ENCODE results near the gene TASP1. TPM values are rescaled to one million over a fixed set of nuclear protein-coding genes. Genes with fewer than 3 reads are reported as not detected.

Gene TASP1
- total and polyA plus RNA-seq, 4 experiments from 2014 or later = 15.1 to 18.2 (median 16.1) TPM

DNA sequence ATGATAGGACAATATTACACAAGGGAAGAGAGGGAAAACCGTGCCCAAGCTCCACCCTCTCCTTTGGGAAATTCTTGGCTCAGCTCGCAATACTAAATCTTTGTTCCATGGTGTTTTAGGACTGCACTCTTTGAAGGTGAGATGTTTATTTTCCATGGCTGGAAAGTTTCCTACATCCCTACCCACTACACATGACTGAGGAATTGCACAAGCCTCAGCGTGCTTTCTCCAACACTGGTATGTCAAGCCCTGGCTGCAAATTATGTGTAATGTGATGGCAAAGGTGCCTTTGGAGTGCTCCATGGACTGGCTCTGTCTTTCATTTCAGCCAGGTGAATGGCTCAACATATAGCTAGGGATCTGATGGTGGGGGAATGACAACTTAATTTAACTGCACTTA, 283.3 kb downstream of the TASP1 start:
- intact Hi-C loops (cut with micrococcal nuclease) = no loop called here

DNA sequence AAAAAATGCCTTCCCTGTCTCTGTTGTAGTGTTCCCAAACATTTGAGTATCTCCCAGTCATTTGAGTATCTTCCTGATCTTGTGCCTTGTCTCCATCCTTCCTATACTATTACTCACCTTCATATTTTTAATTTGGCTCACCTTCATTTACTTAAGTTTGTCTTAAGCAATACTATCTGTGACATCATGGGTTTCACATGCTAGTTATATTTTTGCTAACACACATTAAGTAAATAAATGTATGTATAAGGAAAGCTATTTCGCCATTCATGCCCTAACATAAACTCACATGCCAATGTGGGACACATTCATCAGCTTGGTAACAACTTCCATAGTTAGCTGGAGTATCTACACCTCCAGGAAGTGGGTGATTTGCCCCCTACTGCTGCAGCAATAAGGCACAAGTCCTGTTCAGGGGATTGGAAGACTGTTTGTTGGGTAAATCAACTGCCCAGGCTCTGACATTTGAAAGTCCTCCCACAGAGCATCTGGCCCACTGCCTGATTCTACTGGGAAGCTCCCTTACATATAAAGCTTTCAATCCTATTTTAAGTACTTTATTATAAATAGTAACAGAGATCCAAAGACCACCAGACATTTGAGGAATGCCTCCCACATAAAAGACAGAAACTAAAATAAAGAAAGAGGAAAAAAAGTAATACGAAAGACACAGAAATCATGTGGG, 285.3 kb downstream of the TASP1 start:
- ChIA-PET POLR2A (ENCODE audit: partially characterized antibody) (no interaction called here), CTCF (ENCODE audit: partially characterized antibody) (no interaction called here)
- Histone ChIP-seq H3K27ac (ENCODE audit: low read depth, low read length) (no peak overlapping the region), H3K27me3 (ENCODE audit: insufficient read depth, low read length) (no peaks in the 10 kb centered on the region), H3K36me3 (ENCODE audit: insufficient read depth, low read length) (no peaks in the 10 kb centered on the region), H3K4me1 (ENCODE audit: insufficient read depth, low read length) (no peaks in the 10 kb centered on the region), H3K4me3 (ENCODE audit: low read length in 2 of 2) (no peak overlapping the region), H3K9me3 (ENCODE audit: control insufficient read depth in 1 of 2, low read length in 2 of 2) (no peaks in the 10 kb centered on the region)
- no peak for DNase-seq
- no peaks in the 10 kb centered on the region for H3K27me3 Mint-ChIP-seq
- H3K4me1 Mint-ChIP-seq = no peaks in the 10 kb centered on the region
- intact Hi-C loops (cut with micrococcal nuclease) = no loop called here
- no peak overlapping the region for H3K4me3 Mint-ChIP-seq
- H3K36me3 Mint-ChIP-seq = no peaks in the 10 kb centered on the region
- no peak overlapping the region for H3K27ac Mint-ChIP-seq
- H3K9me3 Mint-ChIP-seq = peaks cover 0 to 4% (median 0%) of the 10 kb centered on the region in 8 donors

More for the DNA sequence above, 283.3 kb downstream of the TASP1 start:
- no peaks in the 10 kb centered on the region for H3K9me3 ChIP-seq (ENCODE audit: control insufficient read depth in 1 of 2, low read length in 2 of 2)
- ChIA-PET CTCF (ENCODE audit: partially characterized antibody) (no interaction called here), POLR2A (ENCODE audit: partially characterized antibody) (no interaction called here)
- no peak overlapping the region for H3K4me3 ChIP-seq (ENCODE audit: low read length in 2 of 2)
- Mint-ChIP-seq H3K4me3 (no peak overlapping the region), H3K9me3 (peaks cover 0 to 4% (median 0%) of the 10 kb centered on the region in 8 donors), H3K36me3 (no peaks in the 10 kb centered on the region), H3K27ac (no peak overlapping the region), H3K27me3 (no peaks in the 10 kb centered on the region), H3K4me1 (no peaks in the 10 kb centered on the region)
- no peaks in the 10 kb centered on the region for H3K36me3 ChIP-seq (ENCODE audit: insufficient read depth, low read length)
- no peak for DNase-seq
- no peak overlapping the region for H3K27ac ChIP-seq (ENCODE audit: low read depth, low read length)
- H3K4me1 ChIP-seq (ENCODE audit: insufficient read depth, low read length) = no peaks in the 10 kb centered on the region
- H3K27me3 ChIP-seq (ENCODE audit: insufficient read depth, low read length) = no peaks in the 10 kb centered on the region

DNA sequence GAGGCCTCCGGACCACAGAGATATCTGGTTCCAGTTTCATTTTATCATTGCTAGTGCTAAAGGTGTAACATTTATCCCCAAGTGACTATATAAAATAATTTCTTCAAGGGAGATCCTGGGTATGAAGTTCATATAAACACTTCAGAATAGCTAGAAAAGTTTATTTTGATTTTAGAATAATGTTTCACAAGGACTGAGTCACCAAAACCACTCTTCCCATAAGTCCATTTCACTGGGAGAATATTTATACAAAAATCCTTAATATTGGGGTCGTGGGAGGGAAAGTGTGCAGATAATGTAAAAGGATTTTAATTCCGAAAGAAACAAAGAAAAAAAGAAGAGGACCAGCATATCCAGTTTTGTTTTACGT, 289.5 kb downstream of the TASP1 start:
- Histone ChIP-seq H3K27ac (ENCODE audit: low read depth, low read length) (no peak overlapping the region), H3K27me3 (ENCODE audit: insufficient read depth, low read length) (no peaks in the 10 kb centered on the region), H3K4me3 (ENCODE audit: low read length in 2 of 2) (no peak overlapping the region), H3K4me1 (ENCODE audit: insufficient read depth, low read length) (no peaks in the 10 kb centered on the region), H3K36me3 (ENCODE audit: insufficient read depth, low read length) (no peaks in the 10 kb centered on the region), H3K9me3 (ENCODE audit: control insufficient read depth in 1 of 2, low read length in 2 of 2) (no peaks in the 10 kb centered on the region)
- CTCF ChIA-PET (ENCODE audit: partially characterized antibody) = no interaction called here
- H3K27ac Mint-ChIP-seq = no peak overlapping the region
- H3K36me3 Mint-ChIP-seq = no peaks in the 10 kb centered on the region
- H3K27me3 Mint-ChIP-seq = peaks cover 1 to 2% of the 10 kb centered on the region in 2 donors
- H3K9me3 Mint-ChIP-seq = no peaks in the 10 kb centered on the region
- no peaks in the 10 kb centered on the region for H3K4me1 Mint-ChIP-seq
- intact Hi-C loops (cut with micrococcal nuclease) = no loop called here
- POLR2A ChIA-PET (ENCODE audit: partially characterized antibody) = no interaction called here
- no peak for DNase-seq
- H3K4me3 Mint-ChIP-seq = no peak overlapping the region

DNA sequence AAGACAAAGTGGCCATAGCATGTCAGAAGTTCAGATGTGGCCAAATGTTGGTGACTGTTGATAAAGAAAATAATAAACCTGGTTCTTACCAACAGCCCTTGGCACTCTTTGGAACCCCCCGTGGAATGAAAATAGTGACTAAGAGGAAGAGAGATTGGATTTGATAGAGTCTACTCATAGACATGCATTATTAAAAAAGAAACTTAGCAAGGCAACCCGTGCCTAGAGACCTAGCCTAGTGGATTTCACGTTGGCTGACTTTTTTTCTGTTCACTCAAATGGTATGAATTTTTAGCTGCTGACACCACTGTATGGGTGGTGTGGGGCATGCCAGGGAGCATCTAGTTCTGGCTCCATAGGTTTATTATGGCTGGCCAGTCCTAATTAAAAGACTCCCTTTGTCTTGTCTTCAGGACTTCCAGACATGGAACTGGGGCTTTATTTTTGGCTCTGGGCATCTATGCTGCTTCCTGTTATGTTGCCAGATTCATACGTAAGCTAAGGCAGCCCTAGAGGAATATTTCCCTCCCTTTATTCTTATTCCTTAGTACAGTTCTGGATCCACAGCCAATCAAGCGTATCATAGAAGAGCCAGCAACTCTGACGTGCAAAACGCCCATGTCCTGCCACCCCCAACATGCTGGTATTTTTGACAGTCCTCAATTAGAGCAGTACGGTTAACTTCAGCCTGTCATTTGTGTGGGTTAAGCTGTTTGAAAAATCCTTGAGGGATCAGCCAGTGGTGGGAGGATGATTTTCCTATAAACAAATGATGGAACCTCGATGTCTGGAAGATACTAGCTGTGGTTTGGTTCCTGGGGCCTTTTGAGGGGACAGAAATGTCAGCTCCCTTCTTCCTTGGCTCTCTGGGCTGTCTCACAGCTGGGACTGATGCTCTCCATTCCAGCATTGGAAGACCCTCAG, 290.2 kb downstream of the TASP1 start:
- Histone ChIP-seq H3K27ac (ENCODE audit: low read depth, low read length) (no peak overlapping the region), H3K4me3 (ENCODE audit: low read length in 2 of 2) (no peak overlapping the region), H3K4me1 (ENCODE audit: insufficient read depth, low read length) (no peaks in the 10 kb centered on the region), H3K9me3 (ENCODE audit: control insufficient read depth in 1 of 2, low read length in 2 of 2) (no peaks in the 10 kb centered on the region), H3K36me3 (ENCODE audit: insufficient read depth, low read length) (no peaks in the 10 kb centered on the region), H3K27me3 (ENCODE audit: insufficient read depth, low read length) (no peaks in the 10 kb centered on the region)
- CTCF ChIA-PET (ENCODE audit: partially characterized antibody) = no interaction called here
- Mint-ChIP-seq H3K4me3 (no peak overlapping the region), H3K27ac (no peak overlapping the region), H3K36me3 (no peaks in the 10 kb centered on the region), H3K4me1 (no peaks in the 10 kb centered on the region), H3K9me3 (peaks cover 0 to 2% (median 0%) of the 10 kb centered on the region in 8 donors), H3K27me3 (peaks cover 1 to 2% of the 10 kb centered on the region in 2 donors)
- DNase-seq = no peak
- POLR2A ChIA-PET (ENCODE audit: partially characterized antibody) = no interaction called here
- intact Hi-C loops (cut with micrococcal nuclease) = no loop called here

DNA sequence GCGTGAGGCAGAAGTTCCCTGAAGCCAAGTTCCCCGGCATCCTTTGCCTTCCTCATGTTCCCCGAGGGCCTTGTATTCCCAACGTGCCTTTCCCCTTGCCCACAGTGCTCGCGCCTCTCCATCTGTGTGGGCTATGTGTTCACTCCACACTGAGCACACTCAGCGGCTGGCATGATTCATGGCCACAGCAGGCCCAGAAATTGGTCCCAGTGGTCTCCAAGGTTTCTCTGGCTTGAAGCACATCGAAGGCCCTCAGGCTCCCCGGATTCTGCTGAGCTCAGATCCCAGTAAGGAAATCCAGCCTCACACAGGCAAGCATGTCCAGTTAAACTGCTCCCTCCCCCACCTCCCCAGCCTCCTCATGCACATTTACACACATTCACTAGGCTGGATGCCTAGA, 294.1 kb downstream of the TASP1 start:
- Histone ChIP-seq H3K27me3 (ENCODE audit: insufficient read depth, low read length) (no peaks in the 10 kb centered on the region), H3K36me3 (ENCODE audit: insufficient read depth, low read length) (no peaks in the 10 kb centered on the region), H3K4me3 (ENCODE audit: low read length in 2 of 2) (no peak overlapping the region), H3K9me3 (ENCODE audit: control insufficient read depth in 1 of 2, low read length in 2 of 2) (no peaks in the 10 kb centered on the region), H3K4me1 (ENCODE audit: insufficient read depth, low read length) (no peaks in the 10 kb centered on the region), H3K27ac (ENCODE audit: low read depth, low read length) (no peak overlapping the region)
- intact Hi-C loops (cut with micrococcal nuclease) = no loop called here
- Mint-ChIP-seq H3K9me3 (peaks cover 0 to 2% (median 0%) of the 10 kb centered on the region in 8 donors), H3K4me3 (no peak overlapping the region), H3K4me1 (no peaks in the 10 kb centered on the region), H3K27ac (no peak overlapping the region), H3K27me3 (peaks cover 1 to 2% of the 10 kb centered on the region in 2 donors), H3K36me3 (no peaks in the 10 kb centered on the region)
- DNase-seq = no peak
- CTCF ChIA-PET (ENCODE audit: partially characterized antibody) = no interaction called here
- POLR2A ChIA-PET (ENCODE audit: partially characterized antibody) = no interaction called here

DNA sequence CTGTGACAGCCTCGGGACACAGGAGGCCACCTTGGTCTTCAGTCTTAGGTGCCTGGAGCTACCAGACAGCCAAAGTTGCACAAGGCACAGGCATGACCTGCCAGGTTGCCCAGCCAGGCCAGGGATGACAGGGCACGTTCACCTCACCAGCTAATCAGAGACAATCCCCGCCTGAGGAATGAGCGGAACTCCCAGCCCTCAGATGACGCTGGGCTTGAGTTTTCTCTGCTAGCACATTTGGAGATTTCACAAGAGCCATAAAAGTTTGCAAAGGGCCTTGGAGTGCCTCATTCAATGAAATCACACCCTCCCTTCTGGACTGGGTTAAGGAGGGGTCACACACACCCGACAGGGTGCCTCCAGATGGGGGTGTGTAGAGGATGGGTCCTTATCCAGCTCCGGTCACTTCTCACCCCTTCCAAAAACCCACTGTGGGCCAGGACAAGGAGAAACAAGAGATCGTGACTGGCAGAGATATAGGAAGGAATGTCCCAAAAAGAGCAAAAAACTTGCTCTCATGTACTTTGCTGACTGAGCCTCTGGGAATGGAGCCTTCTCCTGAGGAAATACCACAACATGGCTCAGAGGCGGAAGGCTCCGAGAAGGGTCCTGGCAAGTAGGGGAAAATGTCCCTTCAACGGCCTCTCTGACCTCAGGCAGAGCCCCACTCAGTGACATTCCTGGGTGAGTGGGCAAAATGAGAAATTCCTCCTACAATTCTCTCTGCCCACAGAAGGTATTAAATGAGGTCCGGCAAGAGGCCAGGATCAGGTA, 296.1 kb downstream of the TASP1 start:
- H3K4me3 ChIP-seq (ENCODE audit: low read length in 2 of 2) = no peak overlapping the region
- H3K36me3 ChIP-seq (ENCODE audit: insufficient read depth, low read length) = no peaks in the 10 kb centered on the region
- H3K27me3 Mint-ChIP-seq = peaks cover 1 to 2% of the 10 kb centered on the region in 2 donors
- ChIA-PET CTCF (ENCODE audit: partially characterized antibody) (no interaction called here), POLR2A (ENCODE audit: partially characterized antibody) (no interaction called here)
- no peak overlapping the region for H3K27ac ChIP-seq (ENCODE audit: low read depth, low read length)
- H3K4me3 Mint-ChIP-seq = no peak overlapping the region
- H3K9me3 ChIP-seq (ENCODE audit: control insufficient read depth in 1 of 2, low read length in 2 of 2) = no peaks in the 10 kb centered on the region
- no peak overlapping the region for H3K27ac Mint-ChIP-seq
- no peaks in the 10 kb centered on the region for H3K4me1 Mint-ChIP-seq
- no peaks in the 10 kb centered on the region for H3K36me3 Mint-ChIP-seq
- no peaks in the 10 kb centered on the region for H3K27me3 ChIP-seq (ENCODE audit: insufficient read depth, low read length)
- intact Hi-C loops (cut with micrococcal nuclease) = no loop called here
- H3K9me3 Mint-ChIP-seq = peaks cover 0 to 3% (median under 1%) of the 10 kb centered on the region in 8 donors
- no peaks in the 10 kb centered on the region for H3K4me1 ChIP-seq (ENCODE audit: insufficient read depth, low read length)
- DNase-seq = no peak

DNA sequence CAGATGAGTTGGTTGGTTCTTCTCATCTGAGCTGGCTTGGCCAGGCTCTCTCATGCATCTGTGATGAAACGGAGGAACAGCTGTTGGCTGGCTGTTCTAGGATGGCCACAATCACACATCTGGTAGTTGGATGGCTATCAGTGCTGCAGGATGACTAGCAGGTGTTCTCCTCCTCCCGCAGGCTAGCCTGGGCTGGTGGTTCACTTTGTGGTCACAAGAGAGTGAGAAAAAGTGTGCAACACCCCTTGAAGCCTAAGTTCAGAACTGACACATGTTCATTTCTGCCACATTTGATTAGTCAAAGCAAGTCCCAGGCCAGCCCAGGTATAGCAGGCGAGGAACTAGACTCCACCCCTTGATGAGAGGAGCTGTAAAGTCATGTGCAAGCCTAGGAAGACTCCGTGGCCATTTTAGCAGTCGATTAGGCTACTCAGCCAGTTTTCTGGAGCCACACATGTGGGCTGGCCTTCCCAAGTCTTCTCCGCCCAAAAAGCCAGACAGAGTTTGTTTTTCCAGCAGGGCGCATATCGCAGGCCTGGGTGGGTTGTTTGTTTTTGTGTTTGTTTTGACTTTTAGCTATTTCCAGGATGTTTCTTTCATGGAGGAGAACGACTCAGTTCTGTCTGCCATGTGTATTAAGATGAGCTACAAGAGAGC, 296.9 kb downstream of the TASP1 start:
- H3K4me3 ChIP-seq (ENCODE audit: low read length in 2 of 2) = no peak overlapping the region
- H3K9me3 Mint-ChIP-seq = peaks cover 0 to 3% (median under 1%) of the 10 kb centered on the region in 8 donors
- no peaks in the 10 kb centered on the region for H3K4me1 Mint-ChIP-seq
- H3K36me3 ChIP-seq (ENCODE audit: insufficient read depth, low read length) = no peaks in the 10 kb centered on the region
- intact Hi-C loops (cut with micrococcal nuclease) = no loop called here
- DNase-seq = no peak
- no peaks in the 10 kb centered on the region for H3K36me3 Mint-ChIP-seq
- H3K27ac ChIP-seq (ENCODE audit: low read depth, low read length) = no peak overlapping the region
- H3K4me1 ChIP-seq (ENCODE audit: insufficient read depth, low read length) = no peaks in the 10 kb centered on the region
- no peaks in the 10 kb centered on the region for H3K27me3 ChIP-seq (ENCODE audit: insufficient read depth, low read length)
- no peak overlapping the region for H3K27ac Mint-ChIP-seq
- no peaks in the 10 kb centered on the region for H3K9me3 ChIP-seq (ENCODE audit: control insufficient read depth in 1 of 2, low read length in 2 of 2)
- H3K27me3 Mint-ChIP-seq = peaks cover 0 to 2% of the 10 kb centered on the region in 2 donors
- ChIA-PET POLR2A (ENCODE audit: partially characterized antibody) (no interaction called here), CTCF (ENCODE audit: partially characterized antibody) (no interaction called here)
- H3K4me3 Mint-ChIP-seq = no peak overlapping the region

All from CD4-positive, alpha-beta memory T cell (primary cell).